Immature natural killer cell (primary cell): ENCODE results near the gene LRRC37B. TPM values are rescaled to one million over a fixed set of nuclear protein-coding genes. Genes with fewer than 3 reads are reported as not detected.
A peak's percentile ranks its signal among the peaks of the same experiment; 100 is the strongest.
"Not testable (repeated sequence)": the region's sequence is repeated elsewhere in the genome, so short reads cannot be mapped to it uniquely, and the experiment has no call there.

Experiments
- DNase-seq, 3 donors: peaks; one replicate each; pipeline ENCODE4 v3.0.0; 2022; ENCODE audit warnings: mixed read lengths in 1 of 3
- H3K27ac Mint-ChIP-seq, 6 donors: one replicate each; pipeline ENCODE4 v1.8.0; 2020; ENCODE audit warnings: mixed read lengths in 6 of 6, mild to moderate bottlenecking in 5 of 6, inconsistent platforms in 4 of 6, moderate library complexity in 3 of 6
- H3K27me3 Mint-ChIP-seq, 3 donors: one replicate each; pipeline ENCODE4 v1.8.0; 2020 to 2021; ENCODE audit warnings: low read depth in 3 of 3, mild to moderate bottlenecking in 3 of 3, mixed read lengths in 3 of 3, moderate library complexity in 3 of 3, inconsistent platforms in 1 of 3
- H3K36me3 Mint-ChIP-seq, 3 donors: one replicate each; pipeline ENCODE4 v1.8.0; 2020; ENCODE audit warnings: mixed read lengths in 3 of 3, inconsistent platforms in 2 of 3, mild to moderate bottlenecking in 2 of 3
- H3K4me1 Mint-ChIP-seq, 2 donors: one replicate each; pipeline ENCODE4 v1.8.0; 2020; ENCODE audit warnings: inconsistent platforms in 2 of 2, mild to moderate bottlenecking in 2 of 2, mixed read lengths in 2 of 2, moderate library complexity in 1 of 2
- H3K4me3 Mint-ChIP-seq, 5 donors: one replicate each; pipeline ENCODE4 v1.8.0; 2020; ENCODE audit warnings: mild to moderate bottlenecking in 5 of 5, mixed read lengths in 5 of 5, inconsistent platforms in 3 of 5, moderate library complexity in 3 of 5
- H3K9me3 Mint-ChIP-seq, 6 donors: one replicate each; pipeline ENCODE4 v1.8.0; 2020; ENCODE audit warnings: mild to moderate bottlenecking in 6 of 6, mixed read lengths in 6 of 6, inconsistent platforms in 4 of 6, moderate library complexity in 3 of 6
- polyA plus RNA-seq, 3 donors: library from polyadenylated mRNA; unstranded; fragments of 300-500 nt; fragmentation: Illumina TruSeq; gene quantifications; one replicate each; pipeline ENCODE4 v1.2.3, GENCODE V29; 2021

LRRC37B gene
- polyA plus RNA-seq, 3 donors from 2014 or later = 2.8 to 13.8 (median 6.6) TPM

DNA sequence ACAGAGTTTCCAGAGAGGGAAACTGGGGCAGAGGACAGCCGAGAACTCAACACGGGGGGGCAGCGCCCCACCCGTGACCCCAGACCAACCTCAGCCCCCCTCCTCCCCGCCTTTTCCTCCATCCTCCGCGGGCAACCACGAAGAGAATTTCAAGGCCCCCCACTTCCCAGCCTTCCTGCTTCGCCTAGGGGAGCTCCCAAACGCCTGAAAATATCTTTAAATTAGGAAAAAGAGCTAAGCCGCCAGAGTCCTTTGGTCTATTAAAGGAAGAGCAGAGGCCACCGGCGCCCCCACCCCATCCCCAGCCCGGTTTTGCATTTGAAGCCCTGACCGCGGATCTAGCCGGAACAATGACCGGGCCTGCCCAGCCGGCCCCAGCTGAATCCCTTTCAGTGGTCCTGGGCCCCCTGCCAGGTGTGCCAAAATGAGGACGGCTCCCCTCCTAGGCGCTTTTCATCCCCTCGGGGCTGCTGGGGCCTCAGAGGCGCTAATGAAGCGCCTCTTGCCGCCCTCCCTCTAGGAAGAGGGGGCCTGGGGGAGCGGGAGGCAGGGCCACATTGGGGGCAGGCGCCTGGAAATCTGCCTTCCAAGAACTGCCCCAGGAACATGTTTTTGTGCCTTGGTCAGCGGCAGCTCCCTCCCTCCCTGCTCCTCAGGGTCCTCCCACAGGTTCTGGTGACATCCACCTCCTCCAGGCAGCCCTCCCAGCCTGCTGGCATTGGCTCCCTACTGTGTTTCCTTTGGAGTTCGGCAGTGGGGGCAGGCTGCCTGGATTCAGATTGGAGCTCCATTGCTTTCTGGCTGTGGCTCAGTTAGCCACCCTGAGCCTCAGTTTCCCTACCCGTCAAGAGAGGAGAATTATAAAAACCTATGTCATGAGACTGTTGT is 78.0 kb downstream of the LRRC37B start:
- not testable (repeated sequence) for DNase-seq, H3K27me3 Mint-ChIP-seq, H3K36me3 Mint-ChIP-seq

DNA sequence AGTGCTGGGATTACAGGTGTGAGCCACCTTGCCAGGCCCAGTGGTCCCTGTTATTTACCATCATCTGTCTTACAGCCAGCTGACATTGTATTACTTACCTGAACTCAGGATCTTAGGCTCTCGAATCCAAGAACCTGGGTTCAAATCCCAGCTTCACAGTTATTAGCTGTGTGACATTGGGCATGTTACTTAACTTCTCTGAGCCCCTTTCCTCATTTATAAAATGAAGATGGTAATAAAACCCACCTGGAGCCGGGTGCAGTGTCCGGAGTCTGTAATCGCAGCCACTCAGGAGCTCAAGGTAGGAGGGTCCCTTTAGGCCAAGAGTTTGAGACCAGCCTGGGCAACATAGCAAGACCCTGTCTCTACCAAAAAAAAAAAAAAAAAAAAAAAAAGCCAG is 79.7 kb downstream of the LRRC37B start:
- not testable (repeated sequence) for H3K27me3 Mint-ChIP-seq, H3K9me3 Mint-ChIP-seq, H3K27ac Mint-ChIP-seq, H3K36me3 Mint-ChIP-seq, DNase-seq, H3K4me3 Mint-ChIP-seq, H3K4me1 Mint-ChIP-seq

More for the DNA sequence above, 78.0 kb downstream of the LRRC37B start:
- peak overlapping the region in 2 of 6 donors; percentile 43 to 69 for H3K27ac Mint-ChIP-seq
- not testable (repeated sequence) for H3K9me3 Mint-ChIP-seq, H3K4me1 Mint-ChIP-seq
- peak overlapping the region; percentile 30 to 76 (median 55) for H3K4me3 Mint-ChIP-seq

DNA sequence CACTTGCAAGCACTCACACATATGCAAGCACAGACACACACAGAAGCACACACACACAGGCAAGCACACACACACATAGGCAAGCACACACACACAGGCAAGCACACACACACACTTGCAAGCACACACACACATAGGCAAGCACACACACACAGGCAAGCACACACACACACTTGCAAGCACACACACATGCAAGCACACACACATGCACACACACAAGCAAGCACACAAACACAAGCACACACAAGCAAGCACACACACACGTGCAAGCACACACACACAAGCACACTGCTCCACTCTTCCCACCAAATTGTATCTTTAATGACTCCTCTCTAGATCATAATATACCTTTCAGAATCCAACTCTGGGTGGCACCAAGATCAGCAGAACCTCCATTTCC is 84.9 kb downstream of the LRRC37B start:
- H3K36me3 Mint-ChIP-seq, H3K4me1 Mint-ChIP-seq, DNase-seq, H3K27ac Mint-ChIP-seq, H3K27me3 Mint-ChIP-seq, H3K9me3 Mint-ChIP-seq, H3K4me3 Mint-ChIP-seq: not testable (repeated sequence)

DNA sequence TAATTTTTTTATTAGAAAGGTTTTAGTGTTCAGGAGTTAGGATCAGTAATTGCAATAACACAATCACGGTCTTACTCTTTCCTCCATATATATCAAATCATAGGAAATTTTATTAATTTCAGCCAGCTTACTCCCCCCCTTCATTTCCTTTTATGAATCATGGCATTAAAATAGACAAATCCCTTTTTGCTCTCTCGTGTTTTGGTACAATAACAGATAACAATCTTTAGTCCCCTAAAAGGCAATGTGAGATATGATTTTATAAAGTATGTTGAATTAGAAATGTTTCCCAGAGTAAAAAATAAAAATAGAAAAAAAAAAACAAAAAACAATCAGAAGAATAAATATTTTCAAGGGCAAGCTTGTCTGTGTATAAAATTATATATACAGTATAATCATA is 92.5 kb downstream of the LRRC37B start:
- no peaks in the 10 kb centered on the region for H3K9me3 Mint-ChIP-seq
- no peak overlapping the region for H3K4me3 Mint-ChIP-seq
- H3K4me1 Mint-ChIP-seq = peaks cover 10 to 13% of the 10 kb centered on the region in 2 donors
- H3K36me3 Mint-ChIP-seq = no peaks in the 10 kb centered on the region
- peaks cover 0 to 2% (median 0%) of the 10 kb centered on the region in 3 donors for H3K27me3 Mint-ChIP-seq
- DNase-seq = no peak
- H3K27ac Mint-ChIP-seq = no peak overlapping the region

- not testable (repeated sequence) for DNase-seq, H3K9me3 Mint-ChIP-seq, H3K4me3 Mint-ChIP-seq, H3K27ac Mint-ChIP-seq, H3K27me3 Mint-ChIP-seq, H3K36me3 Mint-ChIP-seq
- peaks cover 13 to 15% of the 10 kb centered on the region in 2 donors for H3K4me1 Mint-ChIP-seq
Measured at GRCh38 chr17:32100323-32100722, 93.1 kb downstream of the LRRC37B start.

DNA sequence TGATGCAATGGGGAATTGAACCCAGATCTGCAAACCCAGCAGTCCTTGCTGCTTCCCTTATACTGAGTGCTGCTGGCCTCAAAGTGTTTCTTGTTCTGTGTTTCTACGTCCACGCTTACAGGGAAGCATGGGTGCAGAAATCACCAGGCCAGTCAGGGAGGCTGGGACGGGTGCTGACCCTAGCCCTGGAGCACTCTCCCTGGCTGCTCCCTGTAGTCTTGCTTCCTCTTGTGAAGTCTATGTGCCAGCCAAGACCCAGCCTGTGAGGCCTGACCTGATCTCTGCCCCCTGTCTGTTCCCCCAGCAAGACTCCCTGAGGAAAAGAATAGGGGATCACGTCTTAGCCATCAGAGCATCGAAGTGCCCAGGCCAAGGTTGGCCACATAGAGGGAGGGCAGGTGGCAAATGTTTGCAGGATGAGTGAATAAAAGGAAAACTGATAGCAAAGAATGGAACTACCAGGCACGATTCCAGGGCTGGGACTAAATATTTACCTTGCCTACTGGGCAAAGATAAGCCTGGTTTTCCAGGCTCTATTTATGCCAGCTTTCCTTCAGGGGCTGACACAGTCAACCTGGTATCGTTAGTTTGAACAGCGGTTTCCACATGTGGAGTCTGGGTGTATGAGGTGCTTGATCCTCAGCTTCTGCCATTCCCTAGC is 93.9 kb downstream of the LRRC37B start:
- Mint-ChIP-seq H3K4me1 (peaks cover 17% of the 10 kb centered on the region in 2 donors), H3K36me3 (peaks cover 0 to 3% (median 0%) of the 10 kb centered on the region in 3 donors), H3K27ac (no peak overlapping the region), H3K4me3 (no peak overlapping the region), H3K27me3 (peaks cover 0 to 6% (median 0%) of the 10 kb centered on the region in 3 donors), H3K9me3 (no peaks in the 10 kb centered on the region)
- DNase-seq = no peak

- no peak overlapping the region for H3K4me3 Mint-ChIP-seq
- H3K9me3 Mint-ChIP-seq = no peaks in the 10 kb centered on the region
- peak overlapping the region in 1 of 6 donors; percentile 49 for H3K27ac Mint-ChIP-seq
- peaks cover 0 to 3% (median 0%) of the 10 kb centered on the region in 3 donors for H3K36me3 Mint-ChIP-seq
- no peak for DNase-seq
- H3K27me3 Mint-ChIP-seq = peaks cover 0 to 6% (median 0%) of the 10 kb centered on the region in 3 donors
- H3K4me1 Mint-ChIP-seq = peaks cover 28% of the 10 kb centered on the region in 2 donors
Measured at GRCh38 chr17:32102172-32102571, 95.0 kb downstream of the LRRC37B start.

- no peaks in the 10 kb centered on the region for H3K9me3 Mint-ChIP-seq
- no peak overlapping the region for H3K4me3 Mint-ChIP-seq
- H3K4me1 Mint-ChIP-seq = peaks cover 32 to 33% of the 10 kb centered on the region in 2 donors
- H3K27me3 Mint-ChIP-seq = peaks cover 0 to 6% (median 0%) of the 10 kb centered on the region in 3 donors
- H3K27ac Mint-ChIP-seq = no peak overlapping the region
- H3K36me3 Mint-ChIP-seq = peaks cover 0 to 3% (median 0%) of the 10 kb centered on the region in 3 donors
- no peak for DNase-seq
Measured at GRCh38 chr17:32102646-32103186, 95.5 kb downstream of the LRRC37B start.

Other genes with a start within 250 kb of the LRRC37B start
- 10 to 100 TPM; 10.4 to 23.8 (median 19.6) TPM for gene COPRS, start 148.1 kb upstream of the LRRC37B start, polyA plus RNA-seq
- 10 to 100 TPM; 12.9 to 36.4 (median 31.7) TPM for gene UTP6, start 105.7 kb upstream of the LRRC37B start, polyA plus RNA-seq
- 10 to 100 TPM; 15.3 to 22.9 (median 19.6) TPM for gene SUZ12, start 70.4 kb upstream of the LRRC37B start, polyA plus RNA-seq
- 10 to 100 TPM; 27.9 to 30.9 (median 30.3) TPM for gene RHOT1, start 135.1 kb downstream of the LRRC37B start, polyA plus RNA-seq